Activated CD4-positive, alpha-beta T cell treated with anti-CD3 and anti-CD28 coated beads for 48 hours (primary cell): Measurements from ENCODE around the gene AMIGO3.
"Not testable (repeated sequence)": the region's sequence is repeated elsewhere in the genome, so short reads cannot be mapped to it uniquely, and the experiment has no call there.

Experiments used
- DNase-seq: peaks from one replicate; pipeline ENCODE4 v3.0.0-alpha.2; 2020

The AMIGO3 gene, protein sequence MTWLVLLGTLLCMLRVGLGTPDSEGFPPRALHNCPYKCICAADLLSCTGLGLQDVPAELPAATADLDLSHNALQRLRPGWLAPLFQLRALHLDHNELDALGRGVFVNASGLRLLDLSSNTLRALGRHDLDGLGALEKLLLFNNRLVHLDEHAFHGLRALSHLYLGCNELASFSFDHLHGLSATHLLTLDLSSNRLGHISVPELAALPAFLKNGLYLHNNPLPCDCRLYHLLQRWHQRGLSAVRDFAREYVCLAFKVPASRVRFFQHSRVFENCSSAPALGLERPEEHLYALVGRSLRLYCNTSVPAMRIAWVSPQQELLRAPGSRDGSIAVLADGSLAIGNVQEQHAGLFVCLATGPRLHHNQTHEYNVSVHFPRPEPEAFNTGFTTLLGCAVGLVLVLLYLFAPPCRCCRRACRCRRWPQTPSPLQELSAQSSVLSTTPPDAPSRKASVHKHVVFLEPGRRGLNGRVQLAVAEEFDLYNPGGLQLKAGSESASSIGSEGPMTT

GRCh38 chr3:49719214-49719884 is at the start of gene AMIGO3:
TSS of gene AMIGO3 (minus strand) at chr3:49719684. CDS start at chr3:49719465, 219 bp downstream.
- DNase-seq, result peak; percentile 95

DNA sequence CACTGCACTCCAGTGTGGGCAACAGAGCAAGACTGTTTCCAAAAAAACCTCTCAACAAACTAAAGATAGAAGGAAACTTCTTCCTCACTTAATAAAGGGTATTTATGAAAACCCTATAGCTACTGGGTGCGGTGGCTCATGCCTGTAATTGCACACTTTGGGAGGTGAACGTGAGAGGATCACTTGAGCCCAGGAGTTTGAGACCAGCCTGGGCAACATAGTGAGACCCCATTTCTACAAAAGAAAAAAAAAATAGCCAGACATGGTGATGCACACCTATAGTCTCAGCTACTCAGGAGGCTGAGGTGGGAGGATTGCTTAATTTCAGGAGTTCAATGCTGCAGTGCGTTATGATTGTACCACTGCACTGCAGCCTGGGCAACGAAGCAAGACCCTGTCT is 44.5 kb upstream of the AMIGO3 start:
- DNase-seq, result no peak

DNA sequence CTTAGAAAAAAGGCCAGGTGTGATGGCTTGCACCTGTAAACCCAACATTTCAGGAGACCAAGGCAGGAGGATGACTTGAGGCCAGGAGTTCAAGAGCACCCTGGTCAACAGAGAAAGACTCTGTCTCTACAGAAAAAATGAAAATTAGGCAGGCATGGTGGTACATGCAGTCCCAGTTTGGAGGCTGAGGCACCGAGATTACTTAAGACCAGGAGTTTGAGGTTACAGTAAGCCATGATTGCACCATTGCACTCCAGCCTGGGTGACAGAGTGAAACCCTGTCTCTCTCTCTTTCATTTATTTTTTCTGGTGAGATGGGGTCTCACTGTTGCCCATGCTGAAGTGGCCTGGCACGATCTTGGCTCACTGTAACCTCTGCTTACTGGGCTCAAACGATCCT is 42.2 kb upstream of the AMIGO3 start:
- no peak for DNase-seq

GRCh38 chr3:49759226-49759625 is 39.7 kb upstream of the AMIGO3 start:
- no peak for DNase-seq

- no peak for DNase-seq
These were observed 37.7 kb upstream of the AMIGO3 start for GRCh38 chr3:49757197-49757596.

GRCh38 chr3:49756036-49756435 is 36.6 kb upstream of the AMIGO3 start:
- no peak for DNase-seq

GRCh38 chr3:49754536-49754935 is 35.1 kb upstream of the AMIGO3 start:
- no peak for DNase-seq

- DNase-seq, result no peak
These were observed 32.0 kb upstream of the AMIGO3 start for GRCh38 chr3:49751501-49751900.

GRCh38 chr3:49750056-49750455 is 30.6 kb upstream of the AMIGO3 start:
- no peak for DNase-seq

DNA sequence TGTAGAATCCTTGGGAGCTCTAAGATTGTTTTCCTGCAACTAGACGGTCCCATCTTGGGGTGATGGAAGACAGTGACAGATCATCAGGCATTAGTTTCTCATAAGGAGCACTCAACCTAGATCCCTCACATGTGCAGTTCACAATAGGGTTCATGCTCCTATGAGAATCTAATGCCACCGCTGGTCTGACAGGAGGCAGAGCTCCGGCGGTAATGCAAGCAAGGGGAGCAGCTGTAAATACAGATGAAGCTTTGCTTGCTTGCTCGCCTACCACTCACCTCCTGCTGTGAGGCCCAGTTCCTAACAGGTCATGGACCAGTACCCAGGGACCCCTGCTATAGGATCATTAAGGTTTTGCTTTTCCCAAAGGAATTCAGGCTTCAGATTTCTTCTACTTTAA is 29.4 kb upstream of the AMIGO3 start:
- DNase-seq, result not testable (repeated sequence)

DNA sequence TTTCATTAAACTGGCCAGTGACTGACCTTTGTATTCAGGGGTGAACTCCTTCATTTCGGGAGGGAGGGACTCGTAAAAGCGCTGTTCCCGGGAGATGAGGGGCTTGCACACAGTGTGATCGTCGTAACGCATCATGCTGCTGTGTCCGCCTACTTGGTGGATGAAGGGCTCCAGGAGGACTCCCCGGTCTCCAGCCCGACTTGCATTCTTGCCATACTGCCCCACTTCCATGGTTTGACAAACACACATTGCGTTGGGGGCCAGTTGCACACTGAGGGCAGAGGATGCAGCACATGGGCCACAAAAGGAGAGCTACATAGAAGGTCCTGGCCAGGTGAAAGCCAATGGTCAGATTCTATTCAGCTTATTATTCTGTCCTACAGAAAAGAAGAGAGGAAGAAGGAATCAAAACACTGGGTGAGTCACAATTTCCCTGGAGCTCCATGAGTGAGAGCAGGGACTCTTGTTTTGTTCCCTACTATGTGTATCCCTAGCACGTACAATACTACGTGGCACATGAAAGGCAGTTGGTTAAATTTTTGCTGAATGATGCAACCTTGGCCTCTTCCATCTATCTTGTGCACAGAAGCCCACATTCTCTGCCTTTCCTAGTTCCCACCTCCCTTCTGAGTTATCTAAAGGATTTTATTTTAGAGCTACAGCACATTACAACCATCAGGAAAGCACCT is 28.5 kb upstream of the AMIGO3 start:
- DNase-seq, result no peak

- DNase-seq, result no peak
These were observed 26.5 kb upstream of the AMIGO3 start for GRCh38 chr3:49745986-49746385.

DNA sequence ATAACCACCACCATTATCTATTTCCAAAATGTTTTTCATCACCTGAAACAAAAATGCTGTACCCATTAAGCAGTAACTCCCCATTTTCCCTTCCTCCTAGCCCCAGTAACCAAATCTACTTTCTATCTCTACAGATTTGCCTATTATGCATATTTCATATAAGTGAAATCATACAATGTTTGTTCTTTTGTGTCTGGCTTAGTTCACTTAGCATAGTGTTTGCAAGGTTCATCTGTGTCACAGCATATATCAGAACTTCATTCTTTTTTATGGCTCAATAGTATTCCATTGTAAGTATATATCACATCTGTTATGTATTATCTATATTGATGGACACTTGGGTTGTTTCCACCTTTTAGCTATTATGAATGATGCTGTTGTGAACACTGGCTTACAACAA is 20.9 kb upstream of the AMIGO3 start:
- DNase-seq, result no peak

DNA sequence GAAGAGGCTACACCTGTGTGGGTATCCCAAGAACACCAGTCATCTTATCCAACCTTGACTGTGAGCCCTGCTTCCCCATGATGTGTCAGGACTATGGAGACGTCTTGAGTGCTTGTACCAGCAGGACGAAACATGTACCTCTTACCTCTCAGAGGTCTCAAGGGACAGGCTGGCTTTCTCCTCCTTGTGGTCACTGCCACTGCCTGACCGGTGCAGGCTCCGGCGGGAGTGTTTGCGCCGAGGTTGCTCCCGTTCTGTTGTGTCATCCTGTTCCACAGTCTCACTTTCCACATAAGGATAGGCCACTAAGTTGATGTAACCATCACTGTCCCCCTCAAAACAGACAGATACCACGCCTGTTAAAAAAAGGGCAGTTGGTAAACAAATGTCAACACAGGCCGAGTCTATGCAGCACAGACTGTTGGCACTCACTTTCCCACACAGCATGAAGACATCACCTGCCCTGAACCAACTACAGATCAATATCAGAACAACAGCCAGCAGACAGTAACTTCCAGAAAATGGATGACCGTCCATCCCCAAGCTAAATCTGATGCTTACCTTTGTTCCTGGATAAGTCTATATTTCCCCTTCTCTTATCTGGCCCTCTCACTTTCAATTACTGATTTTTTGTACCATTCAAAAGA is 18.7 kb upstream of the AMIGO3 start:
- no peak for DNase-seq

- no peak for DNase-seq
These were observed 15.3 kb upstream of the AMIGO3 start for GRCh38 chr3:49734752-49735151.

GRCh38 chr3:49733551-49733950 is 14.1 kb upstream of the AMIGO3 start:
- no peak for DNase-seq

GRCh38 chr3:49732597-49732996 is 13.1 kb upstream of the AMIGO3 start:
- DNase-seq, result no peak

- no peak for DNase-seq
These were observed 10.6 kb upstream of the AMIGO3 start for GRCh38 chr3:49729966-49730609.

- DNase-seq, result no peak
These were observed 8.5 kb upstream of the AMIGO3 start for GRCh38 chr3:49727924-49728361.

DNA sequence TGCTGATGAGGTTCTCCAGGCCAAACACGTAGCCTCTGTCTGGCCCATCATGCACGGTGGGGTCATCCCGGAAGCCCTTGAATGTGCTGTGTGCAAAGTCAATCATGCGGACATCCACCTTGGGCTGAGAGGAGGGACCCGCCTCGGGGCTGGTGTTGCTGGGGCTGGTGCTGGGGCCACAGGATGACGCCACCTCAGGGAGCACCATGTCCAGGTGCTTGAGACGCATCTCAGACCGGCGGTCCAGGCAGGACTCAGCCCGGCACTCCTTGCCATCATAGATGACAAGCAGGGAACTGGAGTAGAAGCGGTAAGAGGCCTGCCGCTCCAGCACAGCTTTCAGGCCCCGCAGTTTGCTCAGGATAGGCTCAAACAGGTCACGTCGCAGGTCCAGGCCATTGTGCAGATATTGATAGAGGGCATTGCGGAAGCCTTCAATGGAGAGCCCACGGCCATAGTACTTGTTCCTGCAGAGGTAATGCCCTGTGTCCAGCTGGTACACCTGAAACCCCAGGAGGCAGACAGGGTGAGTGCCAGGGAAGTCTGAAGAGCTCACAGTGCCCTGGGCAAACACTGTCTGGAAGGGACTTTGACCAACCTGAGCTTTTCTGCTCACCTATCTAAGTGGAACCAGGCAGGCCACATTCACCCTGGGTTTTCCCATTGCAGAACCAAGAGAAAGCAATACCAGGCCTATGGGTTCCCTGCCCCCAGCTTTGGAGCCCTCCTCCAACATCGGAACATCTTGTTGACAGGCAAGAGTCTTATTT is 7.9 kb upstream of the AMIGO3 start:
- no peak for DNase-seq

GRCh38 chr3:49725906-49726681 is 6.6 kb upstream of the AMIGO3 start:
- no peak for DNase-seq
